SK-N-SH (cell line): ENCODE data around the gene CAMK2B. TPM values are rescaled to one million over a fixed set of nuclear protein-coding genes. Genes with fewer than 3 reads are reported as not detected.

Experiments
- CTCF ChIA-PET: fragments of 300-600, 350-600 bp; formaldehyde crosslinking; extraction: SDS; loops from one replicate; lab custom pipeline; 2021; lab: Yijun Ruan, JAX
- POLR2A ChIA-PET: fragments of 350-600 bp; sonication (Branson Sonifier 250); formaldehyde crosslinking; extraction: SDS; loops from one replicate; lab custom pipeline; 2020; ENCODE audit warnings: antibody characterized with exemption, inconsistent platforms; lab: Yijun Ruan, JAX
- DNase-seq: peaks from one replicate; pipeline ENCODE4 v3.0.0; 2012
- H2AFZ ChIP-seq: fragments of 200-600 bp; sonication (generic); 2 replicates; pipeline ENCODE4 v1.8.1; 2016; ENCODE audit warnings: antibody characterized with exemption, mild to moderate bottlenecking, low read depth
- H3F3A ChIP-seq: fragments of 200-600 bp; sonication (generic); replicated peaks from 2 replicates; pipeline ENCODE3; 2016; ENCODE audit warnings: antibody characterized with exemption, mild to moderate bottlenecking; ENCODE audit not compliant: insufficient read depth
- H3K27ac ChIP-seq, 2 experiments: fragments of 200-500 bp in 1 of 2; fragments of 200-600 bp in 1 of 2; sonication (Bioruptor generic) in 1 of 2; sonication (generic), shearing (Covaris generic) in 1 of 2; 2 replicates each; pipeline versions ENCODE4 v1.5.1 to v1.6.1; 2014 to 2016; ENCODE audit warnings: low read depth in 2 of 2, inconsistent platforms in 1 of 2, low read length in 1 of 2, mild to moderate bottlenecking in 1 of 2, mixed read lengths in 1 of 2
- H3K27me3 ChIP-seq: fragments of 200-600 bp; sonication (generic), shearing (Covaris generic); 2 replicates; pipeline ENCODE4 v1.6.1; 2016; ENCODE audit warnings: mixed run types; ENCODE audit not compliant: insufficient read depth
- H3K36me3 ChIP-seq, 2 experiments: fragments of 200-500 bp in 1 of 2; fragments of 200-600 bp in 1 of 2; sonication (Bioruptor generic) in 1 of 2; sonication (generic) in 1 of 2; replicated peaks in 1 of 2; 2 replicates each; pipeline versions ENCODE3 to v1.5.1; 2014 to 2016; ENCODE audit warnings: low read length in 1 of 2, mild to moderate bottlenecking in 1 of 2; ENCODE audit not compliant: insufficient read depth in 2 of 2, control insufficient read depth in 1 of 2
- H3K4me1 ChIP-seq, 2 experiments: fragments of 200-500 bp in 1 of 2; fragments of 200-600 bp in 1 of 2; sonication (Bioruptor generic) in 1 of 2; sonication (generic), shearing (Covaris generic) in 1 of 2; 2 replicates each; pipeline versions ENCODE4 v1.5.1 to v1.6.1; 2014 to 2016; ENCODE audit warnings: low read depth in 1 of 2, low read length in 1 of 2, mixed run types in 1 of 2; ENCODE audit not compliant: insufficient read depth in 2 of 2, control insufficient read depth in 1 of 2
- H3K4me2 ChIP-seq: fragments of 200-600 bp; sonication (generic), shearing (Covaris generic); 2 replicates; pipeline ENCODE4 v1.6.1; 2017; ENCODE audit warnings: mixed run types
- H3K4me3 ChIP-seq, 2 experiments: fragments of 200-500 bp in 1 of 2; fragments of 200-600 bp in 1 of 2; sonication (Bioruptor generic) in 1 of 2; sonication (generic), shearing (Covaris generic) in 1 of 2; 2 replicates each; pipeline versions ENCODE4 v1.5.1 to v1.8.1; 2014 to 2016; ENCODE audit warnings: low read depth in 2 of 2, inconsistent platforms in 1 of 2, low read length in 1 of 2, mild to moderate bottlenecking in 1 of 2, mixed read lengths in 1 of 2, moderate library complexity in 1 of 2
- H3K79me2 ChIP-seq: fragments of 200-600 bp; sonication (generic); 2 replicates; pipeline ENCODE4 v1.8.1; 2017; ENCODE audit warnings: mild to moderate bottlenecking; ENCODE audit not compliant: insufficient read depth
- H3K9ac ChIP-seq: fragments of 200-600 bp; sonication (generic); 2 replicates; pipeline ENCODE4 v1.6.1; 2017; ENCODE audit warnings: mixed run types
- H3K9me2 ChIP-seq: fragments of 200-600 bp; sonication (generic); 2 replicates; pipeline ENCODE4 v1.6.1; 2017; ENCODE audit warnings: mixed run types
- H3K9me3 ChIP-seq: fragments of 200-600 bp; sonication (generic); 2 replicates; pipeline ENCODE4 v1.6.1; 2017; ENCODE audit warnings: mixed run types, mild to moderate bottlenecking, moderate library complexity
- H4K20me1 ChIP-seq: fragments of 200-600 bp; sonication (generic); 2 replicates; pipeline ENCODE4 v1.6.1; 2017; ENCODE audit warnings: mild to moderate bottlenecking, mixed run types; ENCODE audit not compliant: insufficient read depth
- CHD2 ChIP-seq: fragments of 150-350 bp; IDR thresholded peaks from 2 replicates; pipeline ENCODE4 v1.6.1; 2018; ENCODE audit warnings: low read length; ENCODE audit not compliant: partially characterized antibody
- CTCF ChIP-seq: fragments of 200-600 bp; sonication (generic); IDR thresholded peaks from 2 replicates; pipeline ENCODE4 v1.6.1; 2017; ENCODE audit warnings: antibody characterized with exemption, mild to moderate bottlenecking, moderate library complexity
- ELF1 ChIP-seq: IDR thresholded peaks from 2 replicates; pipeline ENCODE4 v1.4.0; 2012
- EP300 ChIP-seq, 2 experiments: IDR thresholded peaks; 2 replicates each; pipeline versions ENCODE4 v1.4.0 to v1.6.1; 2012; ENCODE audit warnings: borderline replicate concordance in 1 of 2, low read depth in 1 of 2, low read length in 1 of 2
- EZH2phosphoT487 ChIP-seq: fragments of 200-600 bp; sonication (generic); IDR thresholded peaks from 2 replicates; pipeline ENCODE4 v1.6.1; 2017; ENCODE audit warnings: low read depth, mixed run types, mild to moderate bottlenecking, antibody characterized with exemption, moderate library complexity, borderline replicate concordance
- MEF2A ChIP-seq: IDR thresholded peaks from 2 replicates; pipeline ENCODE4 v1.4.0; 2012; ENCODE audit warnings: low read depth, borderline replicate concordance
- NFIC ChIP-seq: IDR thresholded peaks from 2 replicates; pipeline ENCODE4 v1.4.0; 2012; ENCODE audit warnings: borderline replicate concordance
- NRF1 ChIP-seq: IDR thresholded peaks from 2 replicates; pipeline ENCODE4 v1.6.1; 2012; ENCODE audit warnings: low read depth, mild to moderate bottlenecking, low read length
- PBX3 ChIP-seq: IDR thresholded peaks from 2 replicates; pipeline ENCODE4; 2012
- POLR2AphosphoS5 ChIP-seq: IDR thresholded peaks from 2 replicates; pipeline ENCODE4 v1.6.1; 2012; ENCODE audit warnings: low read depth, low read length
- RCOR1 ChIP-seq: fragments of 150-350 bp; IDR thresholded peaks from 2 replicates; pipeline ENCODE4 v1.6.1; 2017; ENCODE audit warnings: antibody characterized with exemption, low read length
- REST ChIP-seq: IDR thresholded peaks from 2 replicates; pipeline ENCODE4 v1.6.1; 2012; ENCODE audit warnings: mild to moderate bottlenecking, low read depth, low read length, moderate library complexity
- RFX5 ChIP-seq: IDR thresholded peaks from 2 replicates; pipeline ENCODE4 v1.6.1; 2012; ENCODE audit warnings: mild to moderate bottlenecking, improper control_type of control experiment, low read length
- TCF12 ChIP-seq: IDR thresholded peaks from 2 replicates; pipeline ENCODE4 v1.4.0; 2012
- ZBTB33 ChIP-seq: IDR thresholded peaks from 2 replicates; pipeline ENCODE4 v1.4.0; 2012; ENCODE audit warnings: low read depth, borderline replicate concordance
- WGBS: methylation state at CpG from one replicate; pipeline ENCODE4 v1.1.6; 2017; ENCODE audit warnings: low lambda C conversion rate; 5-methylcytosine and 5-hydroxymethylcytosine counted together
- polyA plus RNA-seq, 3 experiments: library from polyadenylated mRNA; depleted of rRNA; stranded (reverse); fragments of >200 nt; gene quantifications; 2 replicates each; pipeline ENCODE4 v1.2.3, GENCODE V29; 2012

CAMK2B gene
- polyA plus RNA-seq, 1 of the 3 experiments (the other 2 are of a cell fraction), result 0.20 TPM

GRCh38 chr7:44266526-44266925 is 58.9 kb downstream of the CAMK2B start:
- no peak overlapping the region for H2AFZ ChIP-seq
- CTCF ChIA-PET, result interaction anchor here (2.6 kb wide), 1 partner anchor 25 kb away, joined by 14 read pairs; no protein-coding TSS in a partner anchor
- no peak overlapping the region for H3K9ac ChIP-seq
- H3K9me3 ChIP-seq, result no peaks in the 10 kb centered on the region
- TF ChIP-seq EZH2phosphoT487 (no peak), RCOR1 (no peak), POLR2AphosphoS5 (no peak), NFIC (no peak), EP300 (IDR thresholded peaks at IDR 0.05; ENCODE audit: borderline replicate concordance in 1 of 2, low read depth in 1 of 2, low read length in 1 of 2) (no peak), ELF1 (no peak), NRF1 (no peak), MEF2A (no peak), RFX5 (no peak), CHD2 (no peak), ZBTB33 (no peak), CTCF (no peak), TCF12 (no peak), PBX3 (no peak), REST (no peak)
- no peak for DNase-seq
- no peak overlapping the region for H3K4me3 ChIP-seq
- no peak overlapping the region for H3K27ac ChIP-seq
- no peak overlapping the region for H3K4me2 ChIP-seq
- no peaks in the 10 kb centered on the region for H3K9me2 ChIP-seq
- H3F3A ChIP-seq, result no peaks in the 10 kb centered on the region
- WGBS, result 85% methylated on average over 8 of the region's 8 CpGs
- peaks cover 0 to 62% of the 10 kb centered on the region in 2 experiments; a peak in 2 of 4 replicates for H3K4me1 ChIP-seq
- no peaks in the 10 kb centered on the region for H3K36me3 ChIP-seq
- H3K27me3 ChIP-seq, result peaks cover 48% of the 10 kb centered on the region
- no peaks in the 10 kb centered on the region for H4K20me1 ChIP-seq
- no peaks in the 10 kb centered on the region for H3K79me2 ChIP-seq
- POLR2A ChIA-PET, result no interaction called here
